Neural crest cell (in vitro differentiated cells): Measurements from ENCODE around the gene PTPRG. TPM values are rescaled to one million over a fixed set of nuclear protein-coding genes. Genes with fewer than 3 reads are reported as not detected.
A peak's percentile ranks its signal among the peaks of the same experiment; 100 is the strongest.

Source experiments
- DNase-seq: peaks from one replicate; pipeline ENCODE4 v3.0.0; 2021; ENCODE audit warnings: low read depth, mixed read lengths, low spot score
- H3K27ac Mint-ChIP-seq: one replicate; pipeline ENCODE4 v1.8.0; 2021; ENCODE audit warnings: mild to moderate bottlenecking, mixed read lengths; ENCODE audit not compliant: unreplicated experiment
- H3K27me3 Mint-ChIP-seq: 2 replicates; pipeline ENCODE4 v1.8.0; 2021; ENCODE audit warnings: low read depth, mild to moderate bottlenecking, mixed read lengths
- H3K36me3 Mint-ChIP-seq: 2 replicates; pipeline ENCODE4 v1.8.0; 2021; ENCODE audit warnings: low read depth, mild to moderate bottlenecking, mixed read lengths
- H3K4me1 Mint-ChIP-seq: 2 replicates; pipeline ENCODE4 v1.8.0; 2021; ENCODE audit warnings: mixed read lengths
- H3K4me3 Mint-ChIP-seq: one replicate; pipeline ENCODE4 v1.8.0; 2021; ENCODE audit warnings: mild to moderate bottlenecking, mixed read lengths
- H3K9me3 Mint-ChIP-seq: 2 replicates; pipeline ENCODE4 v1.8.0; 2021; ENCODE audit warnings: mixed read lengths
- total RNA-seq: library from RNA; stranded (reverse); gene quantifications from 2 replicates; pipeline ENCODE4 v1.2.1, GENCODE V29; 2021
- TF ChIP-seq, protein P1 (sequence below): fragments of 200-600 bp; sonication (generic); conservative IDR thresholded peaks from 2 replicates; pipeline ENCODE4 v1.5.0; 2021; ENCODE audit warnings: antibody characterized with exemption, mild to moderate bottlenecking

Gene PTPRG
- total RNA-seq, 1 donor from 2014 or later = 41.2 TPM

DNA sequence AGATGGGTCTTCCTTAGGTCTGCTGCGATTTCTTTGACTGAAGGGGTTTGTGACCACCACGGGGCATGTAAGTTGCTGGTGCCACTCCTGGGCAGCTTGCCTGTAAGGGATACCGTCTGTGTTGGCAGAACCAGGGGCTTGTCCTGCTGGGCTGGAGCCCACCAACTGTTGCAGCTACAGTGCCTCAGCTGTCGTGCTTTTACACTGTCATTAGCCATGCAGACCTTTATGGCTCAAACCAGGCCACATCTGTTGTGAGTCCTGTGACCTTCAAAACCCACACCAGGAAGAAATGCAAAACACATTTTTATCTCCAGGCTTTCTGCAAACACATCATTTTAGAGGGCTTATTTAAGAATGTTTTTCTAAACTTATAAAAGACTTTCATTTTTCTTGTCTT, 168.7 kb downstream of the PTPRG start:
- no peak overlapping the region for H3K27ac Mint-ChIP-seq
- no peaks in the 10 kb centered on the region for H3K36me3 Mint-ChIP-seq

GRCh38 chr3:61730577-61731231, 169.3 kb downstream of the PTPRG start:
- Mint-ChIP-seq H3K27me3 (no peaks in the 10 kb centered on the region), H3K36me3 (peaks cover 2% of the 10 kb centered on the region), H3K27ac (peak overlapping the region; percentile 48), H3K4me1 (peaks cover 62% of the 10 kb centered on the region), H3K9me3 (peaks cover 2% of the 10 kb centered on the region), H3K4me3 (no peak overlapping the region)
- no peak for DNase-seq
- TF ChIP-seq, protein P1, sequence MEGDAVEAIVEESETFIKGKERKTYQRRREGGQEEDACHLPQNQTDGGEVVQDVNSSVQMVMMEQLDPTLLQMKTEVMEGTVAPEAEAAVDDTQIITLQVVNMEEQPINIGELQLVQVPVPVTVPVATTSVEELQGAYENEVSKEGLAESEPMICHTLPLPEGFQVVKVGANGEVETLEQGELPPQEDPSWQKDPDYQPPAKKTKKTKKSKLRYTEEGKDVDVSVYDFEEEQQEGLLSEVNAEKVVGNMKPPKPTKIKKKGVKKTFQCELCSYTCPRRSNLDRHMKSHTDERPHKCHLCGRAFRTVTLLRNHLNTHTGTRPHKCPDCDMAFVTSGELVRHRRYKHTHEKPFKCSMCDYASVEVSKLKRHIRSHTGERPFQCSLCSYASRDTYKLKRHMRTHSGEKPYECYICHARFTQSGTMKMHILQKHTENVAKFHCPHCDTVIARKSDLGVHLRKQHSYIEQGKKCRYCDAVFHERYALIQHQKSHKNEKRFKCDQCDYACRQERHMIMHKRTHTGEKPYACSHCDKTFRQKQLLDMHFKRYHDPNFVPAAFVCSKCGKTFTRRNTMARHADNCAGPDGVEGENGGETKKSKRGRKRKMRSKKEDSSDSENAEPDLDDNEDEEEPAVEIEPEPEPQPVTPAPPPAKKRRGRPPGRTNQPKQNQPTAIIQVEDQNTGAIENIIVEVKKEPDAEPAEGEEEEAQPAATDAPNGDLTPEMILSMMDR = no peak

More for the DNA sequence above, 168.7 kb downstream of the PTPRG start:
- H3K4me1 Mint-ChIP-seq = peaks cover 61% of the 10 kb centered on the region
- TF ChIP-seq, protein P1 = no peak
- DNase-seq = no peak
- H3K4me3 Mint-ChIP-seq = no peak overlapping the region
- H3K27me3 Mint-ChIP-seq = no peaks in the 10 kb centered on the region
- H3K9me3 Mint-ChIP-seq = no peaks in the 10 kb centered on the region

GRCh38 chr3:61733000-61733399, 171.6 kb downstream of the PTPRG start:
- no peak overlapping the region for H3K27ac Mint-ChIP-seq
- peaks cover 9% of the 10 kb centered on the region for H3K9me3 Mint-ChIP-seq
- H3K4me3 Mint-ChIP-seq = no peak overlapping the region
- H3K27me3 Mint-ChIP-seq = no peaks in the 10 kb centered on the region
- TF ChIP-seq, protein P1 = no peak
- H3K4me1 Mint-ChIP-seq = peaks cover 64% of the 10 kb centered on the region
- DNase-seq = no peak
- H3K36me3 Mint-ChIP-seq = peaks cover 2% of the 10 kb centered on the region

- no peak overlapping the region for H3K4me3 Mint-ChIP-seq
- H3K4me1 Mint-ChIP-seq = peaks cover 61% of the 10 kb centered on the region
- peak overlapping the region; percentile 28 for H3K27ac Mint-ChIP-seq
These were observed 172.5 kb downstream of the PTPRG start for GRCh38 chr3:61733876-61734275.

GRCh38 chr3:61734749-61735686, 173.6 kb downstream of the PTPRG start:
- TF ChIP-seq, protein P1 = no peak
- H3K27me3 Mint-ChIP-seq = no peaks in the 10 kb centered on the region
- H3K4me3 Mint-ChIP-seq = peak overlapping the region; percentile 28
- peak overlapping the region; percentile 72 for H3K27ac Mint-ChIP-seq
- H3K9me3 Mint-ChIP-seq = peaks cover 9% of the 10 kb centered on the region
- no peak for DNase-seq
- H3K36me3 Mint-ChIP-seq = peaks cover 2% of the 10 kb centered on the region
- H3K4me1 Mint-ChIP-seq = peaks cover 50% of the 10 kb centered on the region

More at GRCh38 chr3:61733876-61734275, 172.5 kb downstream of the PTPRG start:
- H3K27me3 Mint-ChIP-seq = no peaks in the 10 kb centered on the region
- no peak for DNase-seq
- peaks cover 2% of the 10 kb centered on the region for H3K36me3 Mint-ChIP-seq
- peaks cover 9% of the 10 kb centered on the region for H3K9me3 Mint-ChIP-seq
- TF ChIP-seq, protein P1 = no peak
